ENCODE data around the gene KIAA2012. TPM values are rescaled to one million over a fixed set of nuclear protein-coding genes. Genes with fewer than 3 reads are reported as not detected.

Gene KIAA2012
- total RNA-seq, 2 donors from 2014 or later = 0.74 TPM; not detected in 1

- H3K9me3 ChIP-seq = no peaks in the 10 kb centered on the region
Measured at GRCh38 chr2:202079310-202079709, 6.3 kb downstream of the KIAA2012 start.

DNA sequence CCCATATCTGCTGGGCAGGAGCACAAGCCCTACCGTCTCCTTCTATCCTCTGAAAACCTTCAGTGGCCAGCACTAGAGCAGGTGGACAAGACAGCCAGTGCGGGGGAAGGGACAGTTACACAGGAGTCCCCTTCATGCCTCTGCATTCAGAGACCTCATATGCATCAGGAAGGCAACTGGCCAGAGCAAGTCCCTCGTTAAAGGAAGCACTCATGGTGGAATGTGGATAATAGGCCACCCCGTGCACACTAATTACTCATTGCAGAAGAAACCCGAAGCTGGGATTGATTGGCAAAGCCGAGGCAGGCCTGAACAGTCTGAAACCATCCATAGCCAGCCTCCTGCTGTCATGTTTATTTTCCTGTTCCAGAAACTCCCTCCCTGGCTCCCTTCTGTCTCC lies 11.2 kb downstream of the KIAA2012 start:
- WGBS = 25% methylated on average over 6 of the region's 6 CpGs
- H3K36me3 ChIP-seq = no peaks in the 10 kb centered on the region
- no peaks in the 10 kb centered on the region for H3K4me1 ChIP-seq (replicated peaks)
- no peaks in the 10 kb centered on the region for H3K9me3 ChIP-seq
- H3K27ac ChIP-seq = no peak overlapping the region
- H3K4me3 ChIP-seq = no peak overlapping the region
- no peaks in the 10 kb centered on the region for H3K27me3 ChIP-seq (replicated peaks; ENCODE audit: insufficient read depth)
- no peak for DNase-seq (ENCODE audit: low spot score)
- intact Hi-C loops (cut with DNase I) = no loop called here
- TF ChIP-seq POLR2A (IDR thresholded peaks at IDR 0.05) (no peak), POLR2AphosphoS5 (IDR thresholded peaks at IDR 0.05) (peak; percentile 8)

More at GRCh38 chr2:202079310-202079709, 6.3 kb downstream of the KIAA2012 start:
- no peak overlapping the region for H3K4me3 ChIP-seq
- no peak for TF ChIP-seq CTCF (IDR thresholded peaks at IDR 0.05)
- no peak for TF ChIP-seq POLR2A (IDR thresholded peaks at IDR 0.05)
- TF ChIP-seq POLR2AphosphoS5 (IDR thresholded peaks at IDR 0.05) = no peak
- no peaks in the 10 kb centered on the region for H3K4me1 ChIP-seq (replicated peaks)
- H3K36me3 ChIP-seq = no peaks in the 10 kb centered on the region
- no peaks in the 10 kb centered on the region for H3K27me3 ChIP-seq (replicated peaks; ENCODE audit: insufficient read depth)
- intact Hi-C loops (cut with DNase I) = no loop called here
- WGBS = 59% methylated on average over 5 of the region's 5 CpGs
- DNase-seq (ENCODE audit: low spot score) = no peak
- H3K27ac ChIP-seq = no peak overlapping the region

DNA sequence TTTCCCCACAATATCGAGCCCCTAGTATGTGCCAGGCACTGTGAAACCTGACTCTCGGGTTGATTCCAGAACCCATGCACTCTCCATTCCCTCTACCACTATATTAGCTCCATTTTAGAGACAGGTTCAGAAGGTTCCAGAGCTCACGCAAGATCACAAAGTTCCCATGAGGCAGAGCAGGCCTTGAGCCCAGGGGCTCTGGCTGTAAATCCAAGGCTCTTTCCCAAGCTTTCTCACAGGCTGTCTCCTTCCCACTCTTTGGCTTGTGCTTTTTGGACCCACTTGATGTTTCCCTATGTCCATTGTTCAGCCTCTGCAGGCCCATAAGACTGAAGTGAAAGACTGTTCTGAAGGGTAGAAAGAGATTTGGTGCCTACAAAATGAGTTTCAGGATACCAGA lies 15.7 kb downstream of the KIAA2012 start:
- intact Hi-C loops (cut with DNase I) = no loop called here
- TF ChIP-seq POLR2AphosphoS5 (IDR thresholded peaks at IDR 0.05) (no peak), CTCF (IDR thresholded peaks at IDR 0.05) (no peak)
- DNase-seq (ENCODE audit: low spot score) = no peak
- no peaks in the 10 kb centered on the region for H3K36me3 ChIP-seq
- H3K4me3 ChIP-seq = no peak overlapping the region
- no peaks in the 10 kb centered on the region for H3K27me3 ChIP-seq (replicated peaks; ENCODE audit: insufficient read depth)
- H3K9me3 ChIP-seq = no peaks in the 10 kb centered on the region
- no peaks in the 10 kb centered on the region for H3K4me1 ChIP-seq (replicated peaks)
- no peak overlapping the region for H3K27ac ChIP-seq
- 88% methylated on average over 3 of the region's 3 CpGs for WGBS

- intact Hi-C loops (cut with DNase I) = no loop called here
- WGBS = 58% methylated on average over 7 of the region's 7 CpGs
- no peak for DNase-seq (ENCODE audit: low spot score)
- no peaks in the 10 kb centered on the region for H3K36me3 ChIP-seq
- H3K27me3 ChIP-seq (replicated peaks; ENCODE audit: insufficient read depth) = no peaks in the 10 kb centered on the region
- TF ChIP-seq POLR2AphosphoS5 (IDR thresholded peaks at IDR 0.05) (no peak), CTCF (IDR thresholded peaks at IDR 0.05) (no peak), POLR2A (IDR thresholded peaks at IDR 0.05) (no peak)
- no peak overlapping the region for H3K27ac ChIP-seq
- no peak overlapping the region for H3K4me3 ChIP-seq
- H3K9me3 ChIP-seq = no peaks in the 10 kb centered on the region
- no peaks in the 10 kb centered on the region for H3K4me1 ChIP-seq (replicated peaks)
Measured at GRCh38 chr2:202090530-202090929, 17.5 kb downstream of the KIAA2012 start.

GRCh38 chr2:202091476-202091875 lies 18.4 kb downstream of the KIAA2012 start:
- no peaks in the 10 kb centered on the region for H3K9me3 ChIP-seq
- no peaks in the 10 kb centered on the region for H3K4me1 ChIP-seq (replicated peaks)
- no peaks in the 10 kb centered on the region for H3K27me3 ChIP-seq (replicated peaks; ENCODE audit: insufficient read depth)
- TF ChIP-seq CTCF (IDR thresholded peaks at IDR 0.05) (no peak), POLR2AphosphoS5 (IDR thresholded peaks at IDR 0.05) (peak; percentile 26), POLR2A (IDR thresholded peaks at IDR 0.05) (no peak)
- 36% methylated on average over 6 of the region's 6 CpGs for WGBS
- intact Hi-C loops (cut with DNase I) = no loop called here
- DNase-seq (ENCODE audit: low spot score) = no peak
- no peaks in the 10 kb centered on the region for H3K36me3 ChIP-seq
- H3K4me3 ChIP-seq = no peak overlapping the region
- H3K27ac ChIP-seq = peak overlapping the region in 1 of 2 donors; percentile 19

All from prostate gland (tissue), 2 donors.